HG03565 (cell line): ENCODE results near the gene ENTREP1.

Experiments used
- ATAC-seq: cut with Tn5 transposase; IDR thresholded peaks from one replicate; pipeline ENCODE4 v1.9.1; 2021; ENCODE audit warnings: mild to moderate bottlenecking, moderate library complexity; ENCODE audit not compliant: unreplicated experiment

ENTREP1 gene

GRCh38 chr9:69363191-69363590 lies 38.2 kb downstream of the ENTREP1 start:
- no peak for ATAC-seq

- no peak for ATAC-seq
Observed at GRCh38 chr9:69364510-69365150, 39.6 kb downstream of the ENTREP1 start.

DNA sequence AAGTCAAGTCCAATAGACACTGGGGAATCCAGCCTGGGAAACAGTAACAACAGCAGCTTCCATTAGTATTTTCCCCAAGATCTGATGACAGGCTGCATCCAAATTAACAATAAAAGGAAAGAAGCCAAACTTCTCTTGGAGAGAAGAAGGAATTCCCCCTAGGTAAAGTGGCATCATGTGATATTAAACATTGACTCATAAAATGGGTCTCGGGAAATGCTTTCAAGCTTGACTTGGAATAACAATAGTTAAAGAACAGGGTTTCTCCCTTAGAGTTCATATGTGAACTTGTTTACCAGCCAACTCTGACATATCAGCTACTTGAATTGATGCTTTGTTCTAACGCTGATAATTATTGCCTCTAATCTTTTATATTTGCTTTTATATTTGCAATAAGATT lies 45.4 kb downstream of the ENTREP1 start:
- no peak for ATAC-seq

DNA sequence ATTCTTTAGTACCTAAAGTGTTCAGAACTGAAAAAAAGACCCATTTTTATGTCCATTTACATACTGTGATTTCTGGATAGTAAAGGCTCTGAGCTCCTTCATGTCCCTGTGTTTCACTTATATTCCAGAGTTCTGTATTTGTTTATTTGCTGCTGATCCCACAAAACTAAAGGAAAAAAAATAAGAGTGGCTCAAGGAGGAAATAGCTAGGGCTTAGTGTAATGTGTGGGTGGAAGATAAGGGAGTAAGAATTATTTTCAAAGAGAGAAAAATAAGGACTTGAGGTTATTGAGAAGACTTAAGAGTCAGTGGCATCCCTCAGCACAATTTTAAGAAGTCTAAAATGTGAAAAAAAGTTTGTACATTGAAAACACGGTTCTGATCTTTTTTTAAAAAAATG lies 46.0 kb downstream of the ENTREP1 start:
- ATAC-seq, result no peak

DNA sequence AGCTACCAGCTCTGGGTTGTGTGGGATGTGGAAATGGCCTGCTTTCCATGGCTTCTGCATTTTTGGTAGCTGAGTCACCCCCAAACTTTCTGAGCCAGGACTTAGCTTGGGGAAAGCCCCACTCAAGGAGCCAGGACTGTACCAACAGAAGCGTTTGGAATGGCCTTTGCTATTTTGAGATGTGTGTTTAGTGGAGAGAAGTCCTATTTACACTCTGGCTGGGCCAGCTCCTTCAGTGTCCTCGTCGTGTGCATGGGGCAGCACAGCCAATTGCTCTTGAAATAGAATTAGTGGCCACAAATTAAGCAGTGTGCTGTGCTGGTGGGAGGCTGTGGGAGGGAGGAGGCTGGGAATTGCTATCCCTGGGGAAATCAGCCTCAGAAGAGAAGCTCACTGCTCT lies 51.6 kb downstream of the ENTREP1 start:
- no peak for ATAC-seq

- no peak for ATAC-seq
Observed at GRCh38 chr9:69377291-69377690, 52.3 kb downstream of the ENTREP1 start.

DNA sequence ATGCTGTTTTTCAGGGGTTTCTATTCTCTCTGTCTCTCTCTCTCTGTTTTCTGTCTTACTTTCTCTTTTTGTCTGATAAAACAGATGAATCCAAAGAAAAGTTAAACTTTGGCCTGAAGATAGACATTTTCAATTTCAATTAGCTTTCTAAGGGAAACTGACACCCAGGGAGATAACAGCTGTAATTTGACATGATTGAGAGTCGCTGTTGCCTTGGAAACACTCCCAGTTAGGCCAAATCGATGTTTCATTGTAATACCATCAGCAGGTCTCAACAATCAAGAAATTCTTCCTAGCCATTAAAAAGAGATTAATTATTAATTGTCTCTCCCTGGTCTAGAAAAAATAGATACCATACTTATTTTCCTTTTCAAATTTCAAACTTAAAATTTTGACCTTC lies 53.0 kb downstream of the ENTREP1 start:
- ATAC-seq, result no peak

DNA sequence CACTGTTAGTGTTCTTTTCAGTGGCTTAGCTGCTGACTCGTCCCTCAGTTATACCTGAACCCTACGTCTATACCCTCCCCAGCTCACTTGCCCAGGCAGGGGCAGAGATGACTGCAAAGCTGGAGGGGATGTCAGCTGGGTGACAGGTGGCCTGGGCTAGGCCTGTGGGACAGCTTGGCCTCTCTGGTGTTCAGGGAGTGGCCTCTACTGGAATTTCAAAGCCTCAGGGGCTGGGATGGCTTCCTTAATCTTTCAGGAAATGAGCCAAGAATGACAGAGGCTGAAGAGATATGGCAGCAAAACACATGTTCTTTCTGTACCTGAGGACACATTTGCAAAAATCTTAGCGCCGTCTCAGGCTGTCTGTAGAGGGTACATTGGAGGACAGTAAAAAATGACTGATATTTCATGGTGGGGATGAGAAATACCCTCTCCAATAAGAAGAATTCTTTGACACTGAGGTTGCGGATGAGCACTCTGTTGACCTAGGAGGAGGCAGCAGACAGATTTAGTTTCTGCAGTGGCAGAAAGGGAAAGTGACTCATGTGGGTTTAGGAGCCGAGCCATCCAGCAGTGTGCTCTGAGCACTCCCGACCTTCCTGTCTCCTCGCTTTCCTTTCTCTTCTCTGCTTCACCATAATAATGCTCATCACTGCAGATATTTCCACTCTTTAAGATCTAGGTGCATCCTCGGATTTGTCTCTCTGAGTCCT lies 54.4 kb downstream of the ENTREP1 start:
- no peak for ATAC-seq

GRCh38 chr9:69380301-69380700 lies 55.3 kb downstream of the ENTREP1 start:
- no peak for ATAC-seq

DNA sequence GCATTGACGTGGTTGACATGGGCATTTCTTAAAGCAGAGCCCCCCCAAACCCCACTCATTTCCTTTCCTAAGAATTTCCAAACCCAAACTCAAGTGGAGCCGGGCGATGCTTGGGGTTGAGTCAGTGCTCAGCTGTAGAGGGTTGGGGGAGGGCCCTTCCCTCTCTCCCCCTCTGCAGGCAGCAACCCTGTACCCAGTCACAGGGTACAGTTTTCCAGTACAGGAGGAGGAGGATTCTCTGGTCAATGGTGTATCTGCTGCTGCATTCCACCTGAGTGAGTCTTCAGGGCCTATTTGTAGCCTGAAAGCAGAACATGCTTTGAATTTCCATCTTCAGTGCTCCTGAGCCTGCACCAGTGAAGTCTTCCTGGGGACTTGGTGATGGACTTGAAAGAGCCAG lies 55.8 kb downstream of the ENTREP1 start:
- no peak for ATAC-seq

GRCh38 chr9:69382135-69382534 lies 57.1 kb downstream of the ENTREP1 start:
- ATAC-seq, result no peak

DNA sequence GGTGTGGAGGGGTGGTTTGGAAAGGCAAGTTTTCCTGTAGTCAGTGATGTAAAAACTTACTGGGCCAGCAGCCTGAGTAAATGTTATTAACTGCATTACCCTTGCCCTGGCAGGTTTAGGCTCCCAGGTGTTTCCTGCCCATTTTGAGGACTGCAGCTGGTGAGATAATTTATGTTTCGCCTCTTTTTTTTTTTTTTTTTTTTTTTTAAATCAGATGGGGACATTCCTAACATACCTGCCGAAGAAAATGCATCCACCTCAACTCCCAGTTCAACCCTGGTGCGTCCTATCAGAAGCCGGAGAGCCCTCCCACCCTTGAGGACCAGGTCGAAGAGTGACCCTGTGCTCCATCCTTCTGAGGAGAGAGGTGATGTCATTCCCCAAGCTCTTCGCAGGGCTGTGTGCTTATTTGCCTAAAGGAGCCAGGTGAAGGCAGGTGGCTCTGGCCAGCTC lies 60.6 kb downstream of the ENTREP1 start:
- no peak for ATAC-seq

GRCh38 chr9:69386651-69387050 lies 61.6 kb downstream of the ENTREP1 start:
- ATAC-seq, result no peak

DNA sequence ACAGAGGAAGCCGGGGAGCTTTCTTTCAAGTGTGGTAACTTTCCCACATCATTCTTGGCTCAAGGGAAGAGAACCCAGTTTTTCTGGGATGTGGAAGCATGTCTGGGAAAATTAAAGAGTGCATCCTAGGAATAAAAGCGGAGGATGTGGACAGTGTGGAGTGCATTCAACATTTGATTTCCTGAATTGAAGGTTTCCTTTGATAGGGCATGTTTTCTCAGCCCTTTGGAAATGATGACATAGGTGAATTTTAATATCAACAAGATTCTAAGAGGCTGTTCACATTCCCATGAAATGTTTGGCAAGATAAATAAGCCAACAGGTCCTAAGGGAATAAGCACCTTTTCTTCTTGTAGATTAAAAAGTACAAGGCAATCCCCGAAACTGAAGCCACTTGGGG lies 63.6 kb downstream of the ENTREP1 start:
- no peak for ATAC-seq

DNA sequence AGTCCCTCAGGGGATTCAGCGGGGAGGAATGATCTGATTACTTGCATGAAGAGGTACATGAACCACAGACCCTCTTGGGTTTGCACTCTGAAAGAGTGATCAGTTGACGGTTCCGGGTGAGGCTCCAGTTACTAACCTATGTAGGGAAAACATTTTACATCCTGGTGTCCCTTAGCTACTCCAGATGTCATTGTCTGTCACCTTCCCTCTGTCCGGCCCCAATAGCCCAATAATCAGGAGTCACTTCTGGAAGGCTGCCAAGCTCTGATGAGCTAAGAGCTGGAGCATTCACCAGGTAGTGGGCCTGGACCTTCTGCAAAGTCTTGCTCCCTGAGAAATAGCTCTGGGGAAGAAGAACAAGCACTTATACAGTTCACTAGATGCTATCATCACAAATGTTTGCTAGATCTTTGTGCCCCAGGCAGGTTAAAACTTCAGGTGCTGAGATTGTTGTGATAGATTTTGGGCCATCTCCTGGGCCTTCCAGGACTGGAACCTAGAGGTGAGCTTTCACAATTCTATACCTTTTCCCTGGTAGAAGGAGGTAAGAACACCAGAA lies 64.5 kb downstream of the ENTREP1 start:
- no peak for ATAC-seq

DNA sequence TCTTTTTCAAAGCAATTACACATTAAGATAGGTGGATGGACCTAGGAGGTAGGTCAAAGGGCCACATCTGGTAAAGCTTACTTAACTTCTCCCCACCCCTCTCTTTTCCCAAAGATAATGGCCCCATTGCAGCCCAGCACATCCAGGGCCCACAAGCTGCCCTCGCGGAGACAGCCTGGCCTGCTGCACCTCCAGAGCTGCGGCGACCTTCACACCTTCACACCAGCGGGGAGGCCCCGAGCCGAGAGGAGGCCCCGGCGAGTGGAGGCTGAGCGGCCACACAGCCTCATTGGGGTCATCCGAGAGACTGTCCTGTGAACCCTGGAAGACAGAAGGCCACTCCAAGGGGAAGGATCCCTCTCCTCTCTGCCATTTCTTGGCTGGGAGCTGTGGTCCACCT lies 66.5 kb downstream of the ENTREP1 start:
- ATAC-seq, result no peak

GRCh38 chr9:69391946-69392345 lies 66.9 kb downstream of the ENTREP1 start:
- ATAC-seq, result no peak

- ATAC-seq, result no peak
Observed at GRCh38 chr9:69392826-69393225, 67.8 kb downstream of the ENTREP1 start.

GRCh38 chr9:69393425-69393824 lies 68.4 kb downstream of the ENTREP1 start:
- no peak for ATAC-seq

GRCh38 chr9:69395718-69396117 lies 70.7 kb downstream of the ENTREP1 start:
- no peak for ATAC-seq

GRCh38 chr9:69396759-69397158 lies 71.7 kb downstream of the ENTREP1 start:
- no peak for ATAC-seq
